GM21381 (cell line): ENCODE measurements around the gene WDR7.

ENCODE experiments used
- ATAC-seq: cut with Tn5 transposase; IDR thresholded peaks from one replicate; pipeline ENCODE4 v1.9.1; 2021; ENCODE audit warnings: mild to moderate bottlenecking, moderate library complexity; ENCODE audit not compliant: unreplicated experiment

Gene WDR7

DNA sequence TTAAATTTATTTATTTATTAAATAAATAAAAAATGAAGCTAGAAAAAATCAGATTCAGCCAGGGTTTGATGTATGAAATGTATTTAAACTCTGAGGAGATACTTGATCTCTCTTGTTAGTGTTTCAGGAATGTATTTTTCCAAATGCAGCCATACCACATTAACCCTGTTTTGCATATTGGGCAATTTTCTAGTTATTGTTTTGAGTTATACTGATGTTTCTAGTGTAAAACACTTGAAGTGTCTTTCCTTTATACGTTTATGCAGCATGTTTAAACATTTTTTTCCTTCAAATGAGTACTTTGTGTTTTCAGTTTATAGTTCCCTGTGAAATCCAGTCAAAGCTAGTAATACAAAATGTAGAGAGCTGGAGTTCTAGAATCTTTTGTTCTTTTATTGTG is 69.9 kb downstream of the WDR7 start:
- no peak for ATAC-seq

DNA sequence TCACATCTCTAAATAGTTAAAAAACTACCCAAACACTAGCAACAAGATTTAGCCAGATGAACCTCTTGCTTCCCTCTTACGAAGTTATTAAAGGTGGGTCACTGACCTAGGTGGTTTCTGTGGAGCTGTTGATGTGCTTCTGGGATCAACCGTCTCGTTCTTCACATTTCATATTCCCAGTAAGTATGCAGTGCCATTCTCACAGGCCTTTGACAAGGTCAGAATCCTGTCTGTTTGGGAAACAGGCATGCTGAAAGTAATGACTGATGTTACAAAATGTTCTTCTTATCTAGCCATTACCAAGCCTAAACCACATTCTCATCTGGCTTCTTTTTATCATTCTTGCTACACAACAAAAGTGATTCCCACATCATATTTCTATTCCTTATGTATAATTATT is 70.3 kb downstream of the WDR7 start:
- ATAC-seq = no peak

DNA sequence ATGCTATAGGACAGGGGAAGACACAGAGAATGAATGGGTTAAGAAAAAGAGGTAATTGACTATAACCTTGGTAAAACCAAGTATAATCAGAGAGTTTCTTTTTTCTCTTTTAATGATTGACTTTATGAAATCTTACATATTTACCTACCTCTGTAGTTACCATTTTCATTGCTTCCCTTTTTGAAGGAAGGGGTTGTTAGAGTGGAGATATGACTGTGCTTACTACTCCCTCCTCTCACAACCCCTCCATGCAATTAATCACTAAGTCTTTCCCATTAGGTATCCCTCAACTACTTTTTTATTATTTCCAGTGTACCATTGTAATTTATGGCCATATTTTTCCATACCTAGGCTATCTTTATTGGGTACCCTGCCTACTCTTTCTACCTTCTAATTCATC is 71.4 kb downstream of the WDR7 start:
- ATAC-seq = no peak

DNA sequence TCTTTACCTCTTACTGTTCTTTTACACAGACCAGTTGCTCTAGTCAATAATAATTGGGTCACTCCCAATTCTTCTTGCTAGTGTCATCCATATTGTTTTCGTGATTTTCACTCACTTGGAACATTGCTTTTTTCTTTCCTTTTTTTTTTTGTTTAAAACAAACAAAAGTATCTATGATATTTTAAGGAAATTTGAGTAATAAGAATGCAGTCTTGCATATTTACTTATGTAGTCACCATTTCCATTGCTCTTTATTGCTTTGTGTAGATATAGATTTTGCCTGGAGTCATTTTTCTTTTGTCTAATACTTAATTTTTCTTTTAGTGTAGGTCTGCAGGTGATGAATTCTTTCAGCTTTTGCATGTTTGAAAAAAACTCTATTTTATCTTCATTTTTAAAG is 71.9 kb downstream of the WDR7 start:
- no peak for ATAC-seq

DNA sequence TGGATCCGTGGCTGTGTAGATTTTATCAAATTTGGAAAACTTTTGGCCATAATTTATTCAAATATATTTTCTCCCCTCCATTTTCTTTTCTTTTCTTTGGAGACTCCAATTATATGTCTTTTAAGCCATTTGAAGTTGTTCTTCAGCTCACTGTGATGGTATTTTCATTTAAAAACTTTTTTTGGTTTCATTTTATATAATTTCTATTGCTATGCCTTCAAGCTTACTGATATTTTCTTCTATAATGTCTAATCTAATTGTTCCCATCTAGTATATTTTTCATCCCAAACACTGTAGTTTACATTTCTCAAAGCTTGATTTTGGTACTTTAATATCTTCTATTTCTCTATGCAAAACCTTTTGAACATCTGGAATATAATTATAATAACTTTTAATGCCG is 72.5 kb downstream of the WDR7 start:
- ATAC-seq = no peak

DNA sequence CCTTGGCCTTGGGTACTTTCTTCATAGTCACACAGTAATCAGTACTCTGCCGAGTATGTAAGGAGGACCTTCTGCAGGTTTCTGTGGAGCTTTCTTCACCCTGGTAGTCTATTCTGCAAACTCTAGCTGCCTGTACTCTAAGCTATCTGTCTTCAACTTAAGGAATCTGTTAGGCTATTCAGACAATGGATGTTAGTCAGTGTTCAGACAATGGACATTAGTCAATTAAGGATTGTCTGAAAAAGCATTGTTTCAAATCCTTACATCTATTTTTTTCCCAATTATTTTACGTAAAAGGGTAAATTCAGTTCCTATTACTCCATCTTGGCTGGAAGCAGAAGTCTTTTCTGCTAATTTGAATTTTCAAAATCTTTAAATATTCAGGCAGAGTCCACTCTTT is 75.7 kb downstream of the WDR7 start:
- ATAC-seq = no peak

DNA sequence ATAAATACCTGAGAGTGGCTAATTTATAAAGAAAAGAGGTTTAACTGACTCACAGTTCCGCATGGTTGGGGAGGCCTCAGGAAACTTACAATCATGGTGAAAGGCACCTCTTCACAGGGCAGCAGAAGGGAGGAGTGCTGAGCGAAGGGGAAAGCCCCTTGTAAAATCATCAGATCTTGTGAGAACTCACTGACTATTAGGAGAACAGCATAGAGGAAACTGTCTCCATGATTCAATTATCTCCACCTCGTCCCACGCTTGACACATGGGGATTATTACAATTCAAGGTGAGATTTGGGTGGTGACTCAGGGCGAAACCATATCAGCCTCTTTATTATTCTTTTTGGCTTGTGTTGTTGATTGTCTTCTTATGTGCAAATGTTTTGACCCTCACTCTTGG is 76.2 kb downstream of the WDR7 start:
- no peak for ATAC-seq

DNA sequence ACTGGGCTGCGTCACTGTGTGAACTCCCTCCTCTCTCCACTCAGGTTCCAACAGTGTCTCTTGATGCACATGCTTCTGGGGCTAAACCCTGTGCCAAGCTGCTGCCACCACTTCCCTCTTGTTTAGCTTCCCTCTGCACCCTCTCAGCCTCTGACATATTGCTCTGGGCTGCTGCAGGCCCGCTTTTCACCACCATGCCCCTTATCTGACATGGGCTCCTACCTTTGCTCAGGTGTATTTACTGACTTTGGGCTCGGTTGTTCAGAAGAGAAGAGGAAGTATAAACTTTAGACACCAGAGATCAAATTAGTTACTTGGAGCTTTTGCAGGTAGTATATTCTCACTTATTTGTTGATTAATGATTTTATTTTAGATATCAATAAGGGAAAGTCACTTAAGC is 77.6 kb downstream of the WDR7 start:
- ATAC-seq = no peak

DNA sequence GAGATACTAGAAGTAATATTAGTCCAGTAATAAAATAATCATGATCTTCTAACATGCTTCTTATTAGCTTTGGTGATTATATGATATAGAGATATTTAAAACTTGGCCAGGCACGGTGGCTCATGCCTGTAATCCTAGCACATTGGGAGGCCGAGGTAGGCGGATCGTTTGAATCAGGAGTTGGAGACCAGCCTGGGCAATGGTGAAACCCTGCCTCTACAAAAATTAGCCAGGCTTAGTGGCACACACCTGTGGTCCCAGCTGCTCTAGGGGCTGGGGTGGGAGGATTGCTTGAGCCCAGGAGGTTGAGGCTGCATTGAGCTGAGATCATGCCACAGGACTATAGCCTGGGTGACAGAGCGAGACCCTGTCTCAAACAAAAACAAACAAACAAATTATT is 87.0 kb downstream of the WDR7 start:
- ATAC-seq = no peak

DNA sequence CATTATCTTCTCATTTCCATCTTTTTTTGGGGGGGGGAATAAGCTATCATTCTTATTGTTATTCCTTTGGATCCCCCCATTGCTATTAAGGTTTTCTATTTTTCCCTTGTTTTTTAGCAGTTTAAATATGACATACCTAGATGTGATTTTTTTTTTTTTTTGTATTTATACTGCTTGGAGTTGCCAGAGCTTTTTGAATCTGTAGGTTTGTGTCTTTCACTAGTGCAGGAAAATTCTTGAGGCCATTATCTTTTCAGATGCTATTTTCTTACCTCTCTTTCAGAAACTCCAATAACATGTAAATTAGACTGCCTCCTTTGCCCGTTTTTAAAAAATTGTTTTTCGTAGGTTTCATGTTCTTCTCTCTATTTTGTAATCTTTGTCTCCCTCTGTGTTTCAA is 88.6 kb downstream of the WDR7 start:
- no peak for ATAC-seq

DNA sequence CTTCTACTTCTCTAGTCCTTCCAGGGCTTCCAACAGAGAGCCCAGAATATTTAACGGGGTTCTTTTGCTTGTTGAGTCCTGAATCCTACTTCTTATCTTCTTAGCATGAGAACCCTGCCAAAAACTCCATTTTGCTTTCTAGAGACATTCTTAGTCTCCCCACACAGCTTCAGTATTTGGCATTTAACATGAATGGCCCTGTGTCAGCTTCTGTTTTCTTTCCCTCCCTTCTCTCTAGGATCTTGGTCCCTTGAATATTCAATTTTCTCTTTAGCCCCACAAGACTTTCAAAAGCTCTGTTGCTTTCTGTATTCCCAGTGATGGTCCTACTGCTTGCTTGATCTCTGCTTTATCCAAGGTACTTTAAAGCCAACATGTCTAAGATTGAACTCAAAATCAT is 89.5 kb downstream of the WDR7 start:
- ATAC-seq = no peak

DNA sequence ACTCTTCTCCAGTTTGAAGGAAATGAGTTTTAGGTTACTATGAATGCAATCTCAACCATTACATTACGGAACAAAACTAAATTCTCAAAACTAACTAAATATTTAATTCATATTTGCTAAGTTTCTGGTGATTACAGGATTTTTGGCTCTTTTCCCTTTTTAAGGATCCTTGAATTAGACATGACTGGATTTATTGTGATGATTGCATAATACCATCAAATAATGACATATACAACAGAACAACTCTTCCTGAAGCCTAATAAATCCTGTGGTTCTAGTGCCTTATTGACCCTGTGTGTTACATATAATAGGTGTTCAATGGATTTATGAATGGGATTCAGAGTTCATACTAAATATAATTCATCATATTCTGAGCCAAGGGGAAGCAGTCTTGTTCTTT is 90.5 kb downstream of the WDR7 start:
- no peak for ATAC-seq

DNA sequence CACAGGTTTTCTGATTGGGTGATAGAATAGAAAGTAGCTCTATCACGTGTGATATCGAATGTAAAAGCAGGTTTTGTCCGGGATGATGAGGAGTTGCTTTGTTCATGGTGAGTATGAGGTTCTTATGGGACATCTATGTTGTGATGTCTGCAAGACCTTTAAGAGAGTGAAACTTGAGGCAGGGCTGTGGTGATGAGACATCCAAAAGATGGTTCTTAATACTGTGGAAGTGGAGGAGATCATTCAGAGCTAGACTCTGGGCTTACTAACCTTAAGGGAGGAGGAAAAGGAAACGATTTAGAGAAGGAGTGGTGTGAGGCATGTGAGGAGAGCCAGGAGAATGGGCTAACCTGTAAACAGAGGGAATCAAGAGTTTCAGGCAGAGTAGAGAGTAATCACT is 92.0 kb downstream of the WDR7 start:
- no peak for ATAC-seq

DNA sequence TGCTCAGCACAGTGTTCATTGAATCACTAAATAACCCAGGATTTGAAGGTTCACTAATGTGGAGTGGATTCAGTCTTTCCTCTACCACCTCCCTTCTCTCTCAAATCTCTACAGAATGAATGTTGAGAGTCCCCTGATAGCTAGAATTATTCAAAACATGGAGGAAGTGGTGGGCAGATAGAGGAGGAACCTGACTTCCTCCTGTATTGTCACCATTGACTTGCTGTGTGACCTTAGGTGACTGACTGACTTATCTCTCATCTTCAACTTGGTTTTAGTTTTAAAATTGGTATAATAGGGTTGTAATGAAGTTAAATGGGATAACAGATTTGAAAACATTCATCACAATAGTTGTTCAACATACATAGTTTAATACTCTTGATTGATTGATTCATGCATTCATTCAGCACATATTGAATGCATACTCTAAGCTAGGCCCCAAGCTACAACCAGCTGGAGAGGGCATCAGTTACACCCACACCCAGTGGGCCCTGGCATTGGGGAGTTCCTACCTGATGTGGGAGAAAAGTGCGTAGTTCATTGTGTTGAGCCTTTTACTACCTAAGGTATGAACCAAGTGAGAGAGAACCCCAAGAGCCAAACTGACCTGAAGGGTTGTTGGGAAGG is 96.0 kb downstream of the WDR7 start:
- ATAC-seq = no peak

DNA sequence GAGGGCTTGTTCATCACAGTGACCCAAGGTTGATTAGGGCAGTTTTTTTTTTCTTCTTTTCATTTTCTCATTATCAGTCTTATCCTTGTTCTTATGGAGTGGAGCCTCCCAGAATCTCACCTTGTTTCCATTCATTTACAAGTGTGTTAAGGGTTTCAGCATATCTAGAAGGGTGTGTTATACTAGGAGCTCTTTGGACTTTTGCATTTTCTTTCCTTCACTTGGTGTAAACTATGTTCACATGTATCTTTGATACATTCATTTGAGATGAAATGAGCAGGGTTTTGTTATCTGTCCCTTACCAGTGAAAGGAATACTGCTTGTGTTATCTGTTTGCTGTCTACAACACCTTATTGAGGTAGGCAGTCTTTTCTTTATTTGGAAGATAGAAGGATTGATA is 96.7 kb downstream of the WDR7 start:
- no peak for ATAC-seq

DNA sequence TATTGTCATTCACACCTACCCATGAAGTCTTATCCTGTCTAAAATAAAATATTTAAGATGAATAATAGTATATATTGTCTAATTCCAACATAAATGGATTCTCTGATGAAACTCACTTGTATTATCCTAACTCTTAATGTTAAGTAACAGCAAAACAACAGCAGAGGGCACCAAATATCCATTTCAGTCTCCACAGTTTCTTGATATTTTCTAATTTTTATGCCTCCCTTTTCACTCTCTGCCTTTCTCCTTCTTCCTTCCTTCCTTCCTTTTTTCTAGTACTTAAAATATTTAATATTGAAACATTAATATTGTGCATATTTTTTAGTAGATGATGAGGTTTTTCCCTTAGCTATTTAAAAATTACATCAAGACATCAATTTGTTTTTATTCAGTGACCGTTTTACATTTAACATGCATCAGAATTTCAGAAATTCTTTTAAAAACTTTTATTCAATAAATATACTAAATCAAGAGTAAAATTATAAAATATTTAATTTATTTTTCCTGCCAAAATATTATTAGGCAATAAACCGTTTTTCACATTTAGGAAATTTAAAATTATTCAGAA is 97.6 kb downstream of the WDR7 start:
- no peak for ATAC-seq

DNA sequence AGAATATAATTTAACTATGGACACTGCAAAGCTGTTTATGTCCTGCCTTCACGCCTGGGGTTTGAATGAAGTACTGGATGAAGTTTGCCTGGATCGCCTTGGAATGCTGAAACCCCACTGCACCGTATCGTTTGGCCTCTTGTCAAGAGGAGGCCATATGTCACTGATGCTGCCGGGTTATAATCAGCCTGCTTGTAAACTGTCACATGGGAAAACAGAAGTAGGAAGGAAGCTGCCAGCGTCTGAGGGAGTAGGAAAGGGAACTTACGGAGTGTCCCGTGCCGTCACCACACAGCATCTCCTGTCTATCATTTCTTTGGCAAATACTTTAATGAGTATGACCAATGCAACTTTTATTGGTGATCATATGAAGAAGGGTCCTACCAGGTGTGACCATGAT is 105.8 kb downstream of the WDR7 start:
- ATAC-seq = no peak

DNA sequence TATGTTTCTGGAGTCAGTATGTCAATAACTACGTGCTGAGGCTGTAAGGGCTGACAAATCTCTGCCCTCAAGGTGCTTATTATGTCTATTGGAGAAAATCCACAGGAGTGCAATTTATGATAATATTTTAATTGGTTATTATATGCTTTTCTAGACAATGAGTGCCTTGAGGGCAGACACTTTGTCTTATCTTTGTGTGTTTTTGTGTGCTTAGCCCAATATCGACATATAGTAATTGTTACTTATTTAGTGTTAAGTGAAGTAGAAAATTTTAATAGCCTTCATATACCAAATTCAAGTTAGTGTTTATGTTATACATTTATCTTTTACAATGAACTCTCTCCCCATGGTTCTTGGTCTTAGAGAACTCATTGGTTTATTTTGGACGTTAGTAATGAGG is 118.9 kb downstream of the WDR7 start:
- no peak for ATAC-seq

DNA sequence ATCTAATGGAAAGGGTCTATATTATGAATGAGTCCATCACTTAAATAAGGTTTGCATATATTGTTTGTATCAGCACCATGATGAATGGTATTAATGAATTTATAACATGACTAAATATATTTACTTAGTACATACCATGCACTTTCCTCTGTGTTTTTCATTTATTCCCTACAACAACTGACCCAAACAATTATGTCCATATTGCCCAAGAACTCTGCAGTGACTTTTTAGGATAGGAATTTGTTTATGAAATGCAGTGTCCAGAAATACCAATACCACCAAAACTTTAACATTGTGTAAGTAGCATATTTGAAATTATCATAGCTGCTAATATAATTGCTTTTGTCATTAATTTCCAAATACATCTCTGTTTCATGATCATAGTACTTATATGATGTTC is 119.7 kb downstream of the WDR7 start:
- no peak for ATAC-seq

DNA sequence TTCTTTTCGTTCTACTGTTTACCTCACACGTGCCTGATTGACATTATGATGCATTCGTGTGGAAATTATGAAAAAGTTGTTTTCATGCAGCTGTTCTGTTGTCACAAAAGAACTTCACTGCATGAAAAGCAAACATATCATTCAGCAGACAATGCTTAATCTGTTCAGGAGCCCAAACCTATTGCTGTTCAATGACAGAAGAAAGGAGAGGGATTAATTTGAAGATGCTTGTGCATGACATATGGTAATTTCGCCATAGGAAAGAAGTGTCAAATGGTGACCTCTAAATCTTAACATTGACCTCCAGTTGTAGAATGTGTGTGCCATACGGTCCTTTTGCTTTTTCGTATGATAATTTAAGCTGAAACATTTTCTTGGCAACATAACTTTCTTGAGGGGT is 124.5 kb downstream of the WDR7 start:
- ATAC-seq = no peak

DNA sequence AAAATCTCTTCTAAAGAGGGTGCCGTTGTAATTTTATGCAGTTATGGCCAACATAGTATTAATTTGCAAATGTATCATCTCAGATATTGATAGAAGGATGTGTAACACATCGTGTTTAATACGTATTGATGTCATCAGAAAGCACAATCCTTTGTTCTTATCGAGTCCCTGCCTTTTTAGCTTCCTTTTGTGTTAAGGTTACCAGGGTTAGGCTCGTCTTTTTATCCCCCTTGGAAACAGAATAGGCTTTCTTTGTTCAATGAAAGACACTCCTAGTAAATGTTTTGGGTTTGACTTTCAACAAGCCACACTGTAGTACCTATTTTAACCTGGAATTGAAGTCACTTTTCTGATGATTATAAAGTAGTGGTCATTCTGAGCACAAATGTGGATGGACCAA is 136.2 kb downstream of the WDR7 start:
- no peak for ATAC-seq

DNA sequence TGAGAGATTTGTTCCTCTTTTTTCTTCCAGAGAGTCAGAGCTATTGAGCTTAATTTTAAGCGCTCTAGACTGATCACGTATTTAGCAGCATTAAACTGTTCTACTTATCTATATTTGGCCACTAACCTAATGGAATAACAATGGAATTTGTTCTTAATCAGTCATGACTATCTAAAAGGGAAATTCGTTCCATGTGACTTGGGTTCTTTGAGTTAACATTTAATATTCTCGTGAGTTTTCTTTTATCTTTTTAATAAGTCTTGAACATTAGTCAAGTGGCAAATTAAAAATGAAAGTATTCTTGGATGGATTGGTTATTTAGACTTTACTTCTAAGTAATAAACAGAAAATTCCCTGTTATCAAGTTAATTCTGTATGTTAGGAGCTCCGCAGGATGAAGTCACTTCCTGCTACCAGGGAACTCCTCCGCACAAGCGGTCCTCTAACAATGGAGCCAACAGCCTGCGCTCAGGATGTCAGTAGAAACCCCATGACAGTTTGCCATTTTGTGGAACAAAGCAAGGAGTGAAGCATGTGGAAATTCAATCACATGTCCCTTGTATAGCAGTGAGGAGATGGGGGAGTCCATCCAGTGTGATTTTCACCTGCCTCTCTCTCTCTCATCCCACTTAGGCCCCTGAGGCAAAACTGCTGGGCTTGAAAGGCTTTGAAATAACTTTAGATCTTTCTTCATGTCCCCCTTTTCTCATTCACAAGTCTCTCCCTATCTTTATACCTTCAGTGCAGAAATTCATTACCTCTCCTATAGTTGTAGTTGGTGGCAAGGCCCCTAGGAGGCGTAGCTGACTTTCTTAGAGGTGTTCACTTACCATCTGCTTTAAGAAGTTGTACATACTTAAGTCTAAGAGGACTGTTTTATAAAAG is 138.1 kb downstream of the WDR7 start:
- ATAC-seq = no peak

DNA sequence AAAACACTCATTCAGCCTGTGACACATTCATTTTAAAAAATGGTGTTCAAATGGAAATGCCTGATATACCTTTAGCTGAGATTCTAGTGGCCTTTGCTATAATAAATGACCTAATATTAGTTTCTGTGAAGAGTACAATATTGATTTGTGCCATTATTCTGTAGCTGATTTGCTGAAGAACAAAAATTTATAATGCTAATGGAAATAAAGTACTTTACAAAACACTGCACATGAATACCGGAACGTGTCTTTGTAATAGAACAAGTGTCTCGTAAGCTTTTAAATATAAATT is 138.7 kb downstream of the WDR7 start:
- no peak for ATAC-seq
